GM12874 (cell line): ENCODE data around the gene EMC10.
A peak's percentile ranks its signal among the peaks of the same experiment; 100 is the strongest.

Source experiments
- CTCF ChIP-seq: IDR thresholded peaks from 2 replicates; pipeline ENCODE4 v1.5.1; 2011; ENCODE audit warnings: low read depth, mild to moderate bottlenecking, control low read depth, low read length, moderate library complexity; ENCODE audit not compliant: insufficient read depth

Gene EMC10

GRCh38 chr19:50496189-50497021 lies 20.1 kb downstream of the EMC10 start:
- no peak for TF ChIP-seq CTCF

GRCh38 chr19:50497022-50497405 lies 20.7 kb downstream of the EMC10 start:
- no peak for TF ChIP-seq CTCF

GRCh38 chr19:50498219-50499056 lies 22.1 kb downstream of the EMC10 start:
- TF ChIP-seq CTCF: no peak

- TF ChIP-seq CTCF: peak; percentile 30; the same call in 1 of the 2 replicates
Observed at GRCh38 chr19:50500060-50500752, 23.9 kb downstream of the EMC10 start.

GRCh38 chr19:50500753-50501151 lies 24.4 kb downstream of the EMC10 start:
- TF ChIP-seq CTCF: no peak

GRCh38 chr19:50501186-50501567 lies 24.9 kb downstream of the EMC10 start:
- TF ChIP-seq CTCF: no peak
